Natural killer cell treated with Interleukin-12 subunit alpha and Interleukin-12 subunit beta and Interleukin-15 and Interleukin-18, amount 100 ng/mL, for 72 hours (primary cell): ENCODE data around the gene SRRM1. TPM values are rescaled to one million over a fixed set of nuclear protein-coding genes. Genes with fewer than 3 reads are reported as not detected.
A peak's percentile ranks its signal among the peaks of the same experiment; 100 is the strongest.

ENCODE experiments used
- ATAC-seq, 2 donors: fragments of 150-1000 bp; cut with Tn5 transposase in 1 of 2; sonication (Bioruptor Pico), chemical (Tn5 transposase) in 1 of 2; 2 replicates each; pipeline ENCODE4 v1.10.0; 2021
- DNase-seq: peaks from one replicate; pipeline ENCODE4 v3.0.0; 2022; ENCODE audit warnings: low spot score
- H3K27ac Mint-ChIP-seq, 2 donors: 1 replicate in 1 of 2; 2 replicates in 1 of 2; pipeline ENCODE4 v1.8.0; 2022; ENCODE audit warnings: mixed read lengths in 2 of 2, mild to moderate bottlenecking in 1 of 2, moderate library complexity in 1 of 2
- H3K27me3 Mint-ChIP-seq, 2 donors: 1 replicate in 1 of 2; 2 replicates in 1 of 2; pipeline ENCODE4 v1.8.0; 2022; ENCODE audit warnings: mixed read lengths in 2 of 2
- H3K36me3 Mint-ChIP-seq: one replicate; pipeline ENCODE4 v1.8.0; 2022; ENCODE audit warnings: mixed read lengths
- H3K4me1 Mint-ChIP-seq, 2 donors: 1 replicate in 1 of 2; 2 replicates in 1 of 2; pipeline ENCODE4 v1.8.0; 2022; ENCODE audit warnings: low read depth in 2 of 2, mixed read lengths in 2 of 2, mild to moderate bottlenecking in 1 of 2
- H3K4me3 Mint-ChIP-seq: one replicate; pipeline ENCODE4 v1.8.0; 2022; ENCODE audit warnings: mixed read lengths
- H3K9me3 Mint-ChIP-seq: 2 replicates; pipeline ENCODE4 v1.8.0; 2022; ENCODE audit warnings: mixed read lengths
- total RNA-seq, 2 donors: library from RNA; stranded (reverse); gene quantifications; one replicate each; pipeline ENCODE4 v1.2.3, GENCODE V29; 2022

SRRM1 gene
- total RNA-seq, 2 donors from 2014 or later: 177 to 254 TPM

GRCh38 chr1:24635195-24635843, 7.8 kb upstream of the SRRM1 start:
- H3K4me3 Mint-ChIP-seq: no peak overlapping the region
- peak; percentile 51 to 57 for ATAC-seq
- H3K27me3 Mint-ChIP-seq: peaks cover 12 to 15% of the 10 kb centered on the region in 2 donors
- no peak overlapping the region for H3K27ac Mint-ChIP-seq
- H3K9me3 Mint-ChIP-seq: no peaks in the 10 kb centered on the region
- H3K36me3 Mint-ChIP-seq: no peaks in the 10 kb centered on the region
- peaks cover 2 to 10% of the 10 kb centered on the region in 2 donors for H3K4me1 Mint-ChIP-seq
- DNase-seq: no peak

DNA sequence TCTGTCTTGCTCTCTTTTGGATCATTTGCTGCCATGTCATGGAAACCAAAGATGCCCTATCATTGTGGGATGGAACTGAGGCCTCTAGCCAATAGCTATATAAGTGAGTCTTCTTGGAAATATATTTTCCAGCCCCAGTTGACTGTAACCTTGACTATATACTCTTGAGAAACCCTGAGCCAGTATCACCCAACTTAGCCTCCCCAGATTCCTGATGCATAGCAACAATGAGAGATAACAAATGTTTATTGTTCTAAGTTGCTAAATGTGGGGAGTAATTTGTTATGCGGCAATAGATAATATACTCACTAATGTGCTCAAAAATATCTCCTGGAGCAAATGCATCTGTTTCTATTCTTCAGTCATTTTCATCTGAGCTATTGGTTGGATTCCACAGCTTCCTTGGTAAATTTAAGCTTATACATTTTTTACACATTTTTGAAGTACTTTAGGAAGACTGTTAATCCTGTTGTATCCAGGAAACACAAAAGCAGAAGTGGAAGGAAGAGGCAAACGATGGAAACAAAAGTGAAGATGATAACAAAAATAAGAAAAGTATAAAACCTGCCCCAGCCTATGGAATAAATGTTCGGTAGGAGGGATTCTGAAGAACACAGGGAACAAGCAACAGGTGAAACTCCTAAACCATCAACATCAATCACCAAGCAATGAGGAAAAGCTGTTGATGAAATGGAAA, 6.3 kb upstream of the SRRM1 start:
- Mint-ChIP-seq H3K4me3 (no peak overlapping the region), H3K27me3 (peaks cover 12 to 15% of the 10 kb centered on the region in 2 donors), H3K9me3 (no peaks in the 10 kb centered on the region), H3K4me1 (peaks cover 9 to 17% of the 10 kb centered on the region in 2 donors), H3K27ac (no peak overlapping the region), H3K36me3 (no peaks in the 10 kb centered on the region)
- no peak for ATAC-seq
- DNase-seq: no peak

DNA sequence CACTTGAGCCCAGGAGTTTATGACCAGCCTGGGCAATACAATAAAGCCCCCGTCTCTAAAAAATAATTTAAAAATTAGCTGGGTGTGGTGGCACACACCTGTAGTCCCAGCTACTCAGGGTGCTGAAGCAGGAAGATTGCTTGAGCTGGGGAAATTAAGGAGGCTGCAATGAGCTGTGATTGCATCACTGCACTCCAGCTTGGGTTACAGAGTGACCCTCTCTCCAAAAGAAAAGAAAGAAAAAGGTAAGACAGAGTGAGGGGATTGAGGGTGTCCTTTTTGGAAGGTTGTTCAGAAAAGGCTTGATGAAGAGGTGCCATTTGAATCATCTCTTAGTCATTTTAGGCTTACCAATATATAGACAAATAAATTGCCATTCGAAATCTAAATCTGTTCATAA, 4.0 kb upstream of the SRRM1 start:
- Mint-ChIP-seq H3K9me3 (no peaks in the 10 kb centered on the region), H3K4me3 (no peak overlapping the region), H3K4me1 (peaks cover 14 to 23% of the 10 kb centered on the region in 2 donors), H3K36me3 (no peaks in the 10 kb centered on the region), H3K27ac (peak overlapping the region in 1 of 2 donors; percentile 0), H3K27me3 (peaks cover 12 to 15% of the 10 kb centered on the region in 2 donors)
- ATAC-seq: no peak
- no peak for DNase-seq

GRCh38 chr1:24639881-24640280, 3.2 kb upstream of the SRRM1 start:
- ATAC-seq: no peak
- Mint-ChIP-seq H3K4me1 (peaks cover 21 to 31% of the 10 kb centered on the region in 2 donors), H3K27ac (peak overlapping the region; percentile 0 to 95), H3K36me3 (peaks cover 8% of the 10 kb centered on the region), H3K4me3 (no peak overlapping the region), H3K27me3 (peaks cover 12 to 15% of the 10 kb centered on the region in 2 donors), H3K9me3 (no peaks in the 10 kb centered on the region)
- no peak for DNase-seq

GRCh38 chr1:24640288-24640687, 2.8 kb upstream of the SRRM1 start:
- Mint-ChIP-seq H3K36me3 (peaks cover 12% of the 10 kb centered on the region), H3K27me3 (peaks cover 12 to 15% of the 10 kb centered on the region in 2 donors), H3K4me3 (peak overlapping the region; percentile 96), H3K9me3 (no peaks in the 10 kb centered on the region), H3K27ac (peak overlapping the region; percentile 89 to 95), H3K4me1 (peaks cover 23 to 32% of the 10 kb centered on the region in 2 donors)
- DNase-seq (no peak), ATAC-seq (no peak)

- Mint-ChIP-seq H3K27ac (peak overlapping the region; percentile 89 to 95), H3K4me3 (peak overlapping the region; percentile 96), H3K4me1 (peaks cover 29 to 35% of the 10 kb centered on the region in 2 donors), H3K27me3 (peaks cover 4 to 5% of the 10 kb centered on the region in 2 donors), H3K9me3 (no peaks in the 10 kb centered on the region), H3K36me3 (peaks cover 16% of the 10 kb centered on the region)
- DNase-seq (peak; percentile 67), ATAC-seq (no peak)
Measured at GRCh38 chr1:24641646-24642151, 1.4 kb upstream of the SRRM1 start.

GRCh38 chr1:24643363-24644099, 429 bp downstream of the SRRM1 start:
- H3K27me3 Mint-ChIP-seq: no peaks in the 10 kb centered on the region
- peak; percentile 76 for DNase-seq
- H3K4me1 Mint-ChIP-seq: peaks cover 32 to 42% of the 10 kb centered on the region in 2 donors
- H3K4me3 Mint-ChIP-seq: peak overlapping the region; percentile 96
- ATAC-seq: peak; percentile 39 to 40
- H3K9me3 Mint-ChIP-seq: no peaks in the 10 kb centered on the region
- peak overlapping the region; percentile 89 to 95 for H3K27ac Mint-ChIP-seq
- peaks cover 31% of the 10 kb centered on the region for H3K36me3 Mint-ChIP-seq

DNA sequence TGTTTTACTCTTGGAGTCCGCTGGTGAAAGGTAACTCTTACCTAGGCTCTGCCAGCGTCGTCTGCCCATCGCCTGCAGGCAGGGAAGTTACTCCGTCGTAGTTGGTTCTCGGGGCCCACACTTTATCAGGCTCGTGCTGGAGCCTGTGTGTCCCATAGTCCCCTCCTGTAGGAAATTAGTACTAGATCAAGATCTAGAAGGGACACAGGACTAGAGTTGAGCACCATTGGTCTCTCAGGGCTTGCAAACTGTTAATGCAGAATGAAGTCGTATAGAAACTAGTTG, 940 bp downstream of the SRRM1 start:
- Mint-ChIP-seq H3K4me1 (peaks cover 32 to 42% of the 10 kb centered on the region in 2 donors), H3K4me3 (peak overlapping the region; percentile 96), H3K9me3 (no peaks in the 10 kb centered on the region), H3K27ac (peak overlapping the region; percentile 89 to 95), H3K27me3 (no peaks in the 10 kb centered on the region), H3K36me3 (peaks cover 36% of the 10 kb centered on the region)
- DNase-seq (no peak), ATAC-seq (no peak)

DNA sequence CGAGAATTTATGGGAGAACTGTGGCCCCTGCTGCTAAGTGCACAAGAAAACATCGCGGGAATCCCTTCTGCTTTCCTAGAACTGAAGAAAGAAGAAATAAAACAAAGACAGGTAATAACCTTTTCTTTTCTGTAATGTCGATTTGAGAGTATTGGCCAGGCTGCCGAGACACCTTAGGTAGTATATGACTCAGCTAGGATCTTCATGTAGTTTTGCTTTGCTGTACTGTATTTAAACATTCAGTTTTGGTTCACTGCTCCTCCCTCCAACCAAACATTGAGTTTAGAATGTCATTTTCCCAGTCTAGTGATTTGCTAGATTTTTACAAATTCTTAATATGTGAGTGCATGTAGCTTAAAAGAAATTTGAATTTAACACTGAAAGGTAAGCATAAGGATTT, 5.8 kb downstream of the SRRM1 start:
- DNase-seq (no peak), ATAC-seq (no peak)
- Mint-ChIP-seq H3K36me3 (peaks cover 76% of the 10 kb centered on the region), H3K4me3 (no peak overlapping the region), H3K27ac (peak overlapping the region in 1 of 2 donors; percentile 37), H3K9me3 (no peaks in the 10 kb centered on the region), H3K4me1 (peaks cover 25 to 28% of the 10 kb centered on the region in 2 donors), H3K27me3 (no peaks in the 10 kb centered on the region)

- no peaks in the 10 kb centered on the region for H3K9me3 Mint-ChIP-seq
- H3K4me3 Mint-ChIP-seq: no peak overlapping the region
- peaks cover 8% of the 10 kb centered on the region in 2 donors for H3K4me1 Mint-ChIP-seq
- no peaks in the 10 kb centered on the region for H3K27me3 Mint-ChIP-seq
- H3K27ac Mint-ChIP-seq: no peak overlapping the region
- no peak for DNase-seq
- peaks cover 77% of the 10 kb centered on the region for H3K36me3 Mint-ChIP-seq
- ATAC-seq: no peak
Measured at GRCh38 chr1:24652382-24652781, 9.3 kb downstream of the SRRM1 start.

DNA sequence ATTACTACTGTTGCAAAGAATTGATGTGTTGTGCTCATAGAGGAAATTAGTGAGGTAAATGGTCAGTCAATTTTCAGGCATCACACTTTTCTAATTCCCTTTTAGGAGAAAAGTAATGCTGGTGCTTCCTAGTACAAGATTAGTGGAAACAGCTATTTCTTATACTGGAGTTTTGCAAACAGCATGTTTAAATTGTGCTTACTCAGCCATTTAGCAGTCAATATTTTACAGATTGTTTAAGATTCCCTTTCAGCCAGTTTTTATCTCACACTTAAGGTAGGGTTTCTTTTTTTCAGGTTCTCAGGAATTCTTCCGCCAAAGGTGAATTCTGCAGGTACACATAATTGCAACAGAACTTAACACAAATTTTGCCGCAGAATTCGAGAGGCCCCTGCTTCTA, 10.9 kb downstream of the SRRM1 start:
- ATAC-seq (no peak), DNase-seq (no peak)
- Mint-ChIP-seq H3K4me3 (no peak overlapping the region), H3K27me3 (no peaks in the 10 kb centered on the region), H3K36me3 (peaks cover 69% of the 10 kb centered on the region), H3K4me1 (peaks cover 11 to 14% of the 10 kb centered on the region in 2 donors), H3K27ac (no peak overlapping the region), H3K9me3 (no peaks in the 10 kb centered on the region)

DNA sequence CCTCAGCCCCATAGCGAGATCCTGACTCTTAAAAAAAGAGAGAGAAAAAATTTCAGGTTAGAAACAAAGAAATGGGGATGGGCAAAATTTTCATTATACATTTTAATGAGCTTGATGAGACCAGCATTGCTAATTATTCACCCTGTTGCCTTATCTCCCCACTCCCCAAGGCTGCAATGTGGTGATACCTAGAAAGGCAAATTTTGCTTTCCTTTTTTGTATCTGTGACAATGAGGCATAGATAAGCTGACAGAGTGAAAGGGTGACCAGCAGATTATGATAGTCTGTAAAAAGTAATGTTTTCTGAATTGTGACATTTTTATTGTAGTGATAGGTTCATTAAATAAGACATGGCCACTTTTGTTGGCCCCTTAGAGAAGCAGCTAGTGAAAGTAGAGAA, 12.9 kb downstream of the SRRM1 start:
- H3K27me3 Mint-ChIP-seq: no peaks in the 10 kb centered on the region
- peak overlapping the region in 1 of 2 donors; percentile 18 for H3K27ac Mint-ChIP-seq
- H3K9me3 Mint-ChIP-seq: no peaks in the 10 kb centered on the region
- no peak overlapping the region for H3K4me3 Mint-ChIP-seq
- peaks cover 50% of the 10 kb centered on the region for H3K36me3 Mint-ChIP-seq
- H3K4me1 Mint-ChIP-seq: peaks cover 14% of the 10 kb centered on the region in 2 donors
- ATAC-seq (no peak), DNase-seq (no peak)

DNA sequence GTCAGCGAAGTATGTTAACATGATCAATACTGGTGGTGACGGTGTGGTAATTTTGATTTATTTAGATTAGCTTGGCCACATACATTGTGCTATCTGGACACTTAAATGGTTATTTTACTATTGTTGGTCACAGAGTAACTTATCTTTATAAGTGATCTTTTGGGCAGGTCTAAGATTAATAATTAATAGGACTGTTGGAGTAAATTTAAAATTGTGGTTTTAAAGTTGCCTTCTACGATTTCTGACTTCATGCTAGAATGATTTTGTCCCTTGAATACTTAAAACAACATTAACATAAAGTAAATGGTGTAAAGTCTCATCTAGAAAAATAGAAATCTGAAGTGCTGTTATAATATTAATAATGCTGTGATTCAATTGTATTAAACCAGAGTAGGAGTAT, 14.7 kb downstream of the SRRM1 start:
- ATAC-seq (no peak), DNase-seq (no peak)
- H3K27me3 Mint-ChIP-seq: no peaks in the 10 kb centered on the region
- peaks cover 36% of the 10 kb centered on the region for H3K36me3 Mint-ChIP-seq
- H3K27ac Mint-ChIP-seq: peak overlapping the region; percentile 10 to 21
- H3K4me3 Mint-ChIP-seq: no peak overlapping the region
- H3K9me3 Mint-ChIP-seq: no peaks in the 10 kb centered on the region
- H3K4me1 Mint-ChIP-seq: peaks cover 11 to 14% of the 10 kb centered on the region in 2 donors
